IMR-90 (cell line): ENCODE measurements around the gene KIF1B. TPM values are rescaled to one million over a fixed set of nuclear protein-coding genes. Genes with fewer than 3 reads are reported as not detected.

Source experiments
- ATAC-seq: fragments of 200-7000 bp; cut with Tn5 transposase; 2 replicates; pipeline ENCODE4 v1.9.1; 2020; ENCODE audit warnings: low read depth, mild to moderate bottlenecking, moderate library complexity
- BruUV-seq: library from RNA; stranded (reverse); fragments of 400-500 nt; replicated peaks from 2 replicates; lab custom pipeline; 2021; lab: Mats Ljungman, UMichigan
- CTCF ChIA-PET: fragments of 300-600 bp; formaldehyde crosslinking; extraction: SDS; loops from one replicate; lab custom pipeline; 2021; ENCODE audit warnings: antibody characterized with exemption; lab: Yijun Ruan, JAX
- POLR2A ChIA-PET: fragments of 300-600 bp; sonication (Branson Sonifier 250); formaldehyde crosslinking; loops from one replicate; lab custom pipeline; 2022; ENCODE audit warnings: antibody characterized with exemption; ENCODE audit not compliant: unreplicated experiment; lab: Charles Lee
- DNase-seq: peaks from one replicate; pipeline ENCODE4 v3.0.0; 2013
- H2AFZ ChIP-seq: replicated peaks from 2 replicates; pipeline ENCODE3; 2013; ENCODE audit warnings: low read length, mild to moderate bottlenecking; ENCODE audit not compliant: poor library complexity
- H2AK5ac ChIP-seq: 2 replicates; pipeline ENCODE4 v1.6.1; 2013; ENCODE audit warnings: low read depth, low read length, inconsistent platforms
- H2AK9ac ChIP-seq: replicated peaks from 2 replicates; pipeline ENCODE3; 2013; ENCODE audit warnings: mild to moderate bottlenecking, low read depth, low read length, moderate library complexity; ENCODE audit not compliant: poor library complexity
- H2BK120ac ChIP-seq: 2 replicates; pipeline ENCODE4 v1.6.1; 2013; ENCODE audit warnings: low read depth, low read length, inconsistent platforms
- H2BK15ac ChIP-seq: 3 replicates; pipeline ENCODE4 v1.6.1; 2013; ENCODE audit warnings: low read depth, low read length, inconsistent platforms
- H2BK20ac ChIP-seq: 2 replicates; pipeline ENCODE4 v1.6.1; 2013; ENCODE audit warnings: low read depth, mild to moderate bottlenecking, inconsistent platforms, low read length, moderate library complexity
- H2BK5ac ChIP-seq: 2 replicates; pipeline ENCODE4 v1.6.1; 2013; ENCODE audit warnings: mild to moderate bottlenecking, low read depth, low read length, inconsistent platforms; ENCODE audit not compliant: poor library complexity, severe bottlenecking
- H3K14ac ChIP-seq: replicated peaks from 2 replicates; pipeline ENCODE4 v1.6.1; 2013; ENCODE audit warnings: low read depth, low read length, inconsistent platforms
- H3K18ac ChIP-seq: 2 replicates; pipeline ENCODE4 v1.6.1; 2013; ENCODE audit warnings: low read depth, low read length, control low read depth
- H3K23ac ChIP-seq: 2 replicates; pipeline ENCODE4 v1.6.1; 2013; ENCODE audit warnings: low read depth, low read length, inconsistent platforms
- H3K27ac ChIP-seq: 2 replicates; pipeline ENCODE4 v1.5.1; 2013; ENCODE audit warnings: mild to moderate bottlenecking, control low read depth, low read length; ENCODE audit not compliant: insufficient read depth
- H3K27me3 ChIP-seq: 2 replicates; pipeline ENCODE4 v1.6.1; 2013; ENCODE audit warnings: low read length; ENCODE audit not compliant: control insufficient read depth, insufficient read depth
- H3K36me3 ChIP-seq: 2 replicates; pipeline ENCODE4 v1.6.1; 2013; ENCODE audit warnings: low read length, mixed read lengths; ENCODE audit not compliant: control insufficient read depth, insufficient read depth
- H3K4ac ChIP-seq: 2 replicates; pipeline ENCODE4 v1.6.1; 2013; ENCODE audit warnings: low read depth, low read length, inconsistent platforms
- H3K4me1 ChIP-seq: 2 replicates; pipeline ENCODE4 v1.6.1; 2013; ENCODE audit warnings: low read length, mixed read lengths; ENCODE audit not compliant: control insufficient read depth, insufficient read depth
- H3K4me2 ChIP-seq: 2 replicates; pipeline ENCODE4 v1.6.1; 2013; ENCODE audit warnings: low read depth, mild to moderate bottlenecking, control low read depth, low read length, moderate library complexity
- H3K4me3 ChIP-seq: 2 replicates; pipeline ENCODE4 v1.5.1; 2013; ENCODE audit warnings: low read depth, mild to moderate bottlenecking, control low read depth, low read length, moderate library complexity; ENCODE audit not compliant: insufficient read depth
- H3K56ac ChIP-seq: 2 replicates; pipeline ENCODE4 v1.6.1; 2013; ENCODE audit warnings: low read length, inconsistent platforms; ENCODE audit not compliant: insufficient read depth; ENCODE audit errors: extremely low read depth
- H3K79me1 ChIP-seq, 2 experiments: 2 replicates each; pipeline ENCODE4 v1.6.1; 2013; ENCODE audit warnings: low read length in 2 of 2, inconsistent platforms in 1 of 2, low read depth in 1 of 2
- H3K9ac ChIP-seq: 2 replicates; pipeline ENCODE4 v1.6.1; 2013; ENCODE audit warnings: low read depth, low read length, control low read depth
- H3K9me1 ChIP-seq: 2 replicates; pipeline ENCODE4 v1.6.1; 2013; ENCODE audit warnings: low read length, inconsistent platforms; ENCODE audit not compliant: insufficient read depth
- H3K9me3 ChIP-seq: 2 replicates; pipeline ENCODE4 v1.6.1; 2013; ENCODE audit warnings: low read length; ENCODE audit not compliant: control insufficient read depth, insufficient read depth
- H4K20me1 ChIP-seq: 2 replicates; pipeline ENCODE4 v1.6.1; 2013; ENCODE audit warnings: low read length, inconsistent platforms; ENCODE audit not compliant: insufficient read depth
- H4K5ac ChIP-seq: 2 replicates; pipeline ENCODE4 v1.6.1; 2013; ENCODE audit warnings: mild to moderate bottlenecking, low read depth, low read length, control low read depth
- H4K8ac ChIP-seq, 2 experiments: 2 replicates each; pipeline ENCODE4 v1.6.1; 2013; ENCODE audit warnings: low read depth in 2 of 2, low read length in 2 of 2, control low read depth in 1 of 2, inconsistent platforms in 1 of 2
- H4K91ac ChIP-seq: 2 replicates; pipeline ENCODE4 v1.6.1; 2013; ENCODE audit warnings: low read depth, low read length, inconsistent platforms; ENCODE audit not compliant: insufficient read depth
- CEBPB ChIP-seq: IDR thresholded peaks from 2 replicates; pipeline ENCODE4 v1.6.1; 2012; ENCODE audit warnings: low read depth, low read length, improper control_type of control experiment
- WGBS, 2 experiments: methylation state at CpG; one replicate each; pipeline versions ENCODE4 v1.1.5 to v1.1.7; 2013; ENCODE audit warnings: missing lambda C conversion rate in 2 of 2; ENCODE audit not compliant: insufficient read length in 1 of 2; ENCODE audit errors: extremely low coverage in 2 of 2; 5-methylcytosine and 5-hydroxymethylcytosine counted together
- dilution Hi-C: fragments of 300-500 bp; cut with HindIII; formaldehyde crosslinking; loops from one replicate; pipeline ENCODE4 v1.14.3; 2018; ENCODE audit warnings: low sequenced_read_pairs; ENCODE audit not compliant: unreplicated experiment
- in situ Hi-C: fragments of 300-500 bp; cut with MboI; formaldehyde crosslinking; loops from 3 replicates; pipeline ENCODE4 v1.14.3; 2019; ENCODE audit warnings: low sequenced_read_pairs, inconsistent platforms, mixed read lengths
- intact Hi-C: fragments of 100-400 bp; cut with micrococcal nuclease; formaldehyde crosslinking; loops from 2 replicates; pipeline ENCODE4 v1.10.0; 2022
- polyA plus RNA-seq, 3 experiments: library from polyadenylated mRNA; depleted of rRNA; stranded (reverse); fragments of >200 nt; gene quantifications; 2 replicates each; pipeline ENCODE4 v1.2.3, GENCODE V29; 2012; ENCODE audit warnings: low replicate concordance in 1 of 3
- total RNA-seq: library from RNA; depleted of rRNA; stranded (reverse); fragments of >200 nt; gene quantifications from 2 replicates; pipeline ENCODE4 v1.2.3, GENCODE V29; 2012

Gene KIF1B
- total and polyA plus RNA-seq, 2 of the 4 experiments (the other 2 are of a cell fraction) = 13.0 to 21.1 TPM

DNA sequence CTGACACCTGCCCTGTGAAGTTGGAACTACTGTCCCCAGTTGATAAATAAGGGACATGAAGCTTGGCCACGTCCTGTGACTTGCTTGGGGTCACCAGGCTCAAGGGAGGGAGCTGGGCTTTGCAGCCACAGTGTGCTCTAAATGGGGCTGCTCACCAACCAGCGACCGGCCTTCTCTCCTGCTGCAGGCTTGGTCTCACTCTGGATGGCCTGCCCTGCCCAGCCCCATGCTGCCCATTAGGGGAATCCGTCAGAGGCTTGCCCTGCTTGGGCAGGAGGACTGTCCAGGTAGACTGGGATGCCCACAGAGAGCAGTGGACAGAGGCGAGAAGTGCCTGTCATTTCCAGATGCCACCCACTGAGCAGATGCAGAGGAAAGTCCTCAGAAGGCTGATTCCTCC, 218.6 kb downstream of the KIF1B start:
- Histone ChIP-seq H2BK15ac (no peak overlapping the region), H3K4ac (no peak overlapping the region), H2BK120ac (no peak overlapping the region), H3K9ac (no peak overlapping the region), H3K56ac (no peak overlapping the region), H3K36me3 (0 out of 2 replicates have a peak, but pooled peaks cover 2% of the 10 kb centered on the region), H4K5ac (no peak overlapping the region), H3K14ac (no peak overlapping the region), H2AK5ac (no peak overlapping the region), H3K4me2 (no peak overlapping the region), H3K4me1 (peaks cover 2% of the 10 kb centered on the region), H3K18ac (no peak overlapping the region), H2AK9ac (no peak overlapping the region), H3K9me3 (no peaks in the 10 kb centered on the region), H3K79me1 (peaks cover 7 to 24% of the 10 kb centered on the region in 2 experiments; a peak in 3 of 4 replicates), H2BK5ac (no peak overlapping the region), H2BK20ac (no peak overlapping the region), H3K27me3 (no peaks in the 10 kb centered on the region), H3K23ac (no peak overlapping the region), H3K9me1 (peaks cover 4% of the 10 kb centered on the region), H3K27ac (no peak overlapping the region), H4K8ac (no peak overlapping the region), H4K91ac (no peak overlapping the region), H4K20me1 (no peaks in the 10 kb centered on the region), H2AFZ (no peak overlapping the region), H3K4me3 (no peak overlapping the region)
- in situ Hi-C loops = no loop called here
- intact Hi-C loops = loop anchor here (1.0 to 10.0 kb wide), 5 partner anchors 52 to 554 kb away; partner anchors contain the start of genes KIF1B, LZIC, NMNAT1 and UBE4B
- ChIA-PET POLR2A (no interaction called here), CTCF (interaction anchor here (0.9 kb wide), 1 partner anchor 65 kb away, joined by 3 read pairs; no protein-coding TSS in a partner anchor)
- dilution Hi-C loops = no loop called here
- ATAC-seq = no peak
- no peak for TF ChIP-seq CEBPB
- WGBS, 2 experiments = no CpG with 5 or more reads among the region's 5 CpGs
- BruUV-seq = no TSS peak
- DNase-seq = no peak
